NT2/D1 (cell line): Measurements from ENCODE around the gene POMT2.

Experiments used
- SUZ12 ChIP-seq: IDR thresholded peaks from 2 replicates; pipeline ENCODE4 v1.6.1; 2011; ENCODE audit not compliant: insufficient read length, insufficient read depth; ENCODE audit errors: extremely low read depth
- YY1 ChIP-seq: IDR thresholded peaks from 2 replicates; pipeline ENCODE4 v1.6.1; 2011; ENCODE audit not compliant: insufficient read length, insufficient read depth
- ZNF274 ChIP-seq: IDR thresholded peaks from 2 replicates; pipeline ENCODE4 v1.6.1; 2011; ENCODE audit warnings: mild to moderate bottlenecking, low read depth, low read length

DNA sequence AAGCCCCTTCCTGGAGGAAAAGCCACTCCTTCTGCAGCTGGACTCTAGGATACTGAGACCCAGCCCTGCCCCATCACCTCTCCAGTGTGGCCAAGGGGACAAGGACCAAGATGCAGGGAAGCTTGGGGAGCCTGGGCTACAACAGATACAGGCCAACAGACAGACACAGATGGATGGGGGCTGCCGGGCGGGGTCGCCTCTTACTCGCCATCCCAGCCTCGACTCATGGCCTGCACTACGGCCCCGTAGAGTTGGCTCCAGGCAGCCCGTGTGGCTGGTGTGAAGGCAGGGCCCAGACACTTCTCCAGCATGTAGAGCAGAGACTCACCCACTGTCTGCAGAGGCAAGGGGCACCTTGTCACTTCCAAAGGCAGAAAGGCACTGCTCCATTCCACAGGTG lies 54.3 kb downstream of the POMT2 start:
- TF ChIP-seq ZNF274 = no peak
- TF ChIP-seq YY1 = no peak
- no peak for TF ChIP-seq SUZ12
